Stomach (tissue), 4 donors: Measurements from ENCODE around the gene SMPD3.

ENCODE experiments used
- EP300 ChIP-seq: sonication (generic); formaldehyde crosslinking; IDR thresholded peaks from one replicate; pipeline ENCODE4 v1.6.1; 2017; ENCODE audit warnings: antibody characterized with exemption
- POLR2A ChIP-seq, 4 donors: fragments of 450-650 bp; IDR thresholded peaks; one replicate each; pipeline ENCODE4 v1.6.1; 2016; ENCODE audit warnings: antibody characterized with exemption in 4 of 4, control low read depth in 2 of 4, mild to moderate bottlenecking in 1 of 4, moderate library complexity in 1 of 4
- POLR2AphosphoS5 ChIP-seq, 3 donors: sonication (generic); formaldehyde crosslinking; IDR thresholded peaks; one replicate each; pipeline ENCODE4 v1.6.1; 2016; ENCODE audit warnings: antibody characterized with exemption in 3 of 3
- TF ChIP-seq, protein P1 (sequence below), 7 experiments: fragments of 450-650 bp in 4 of 7; fragments of 200-600 bp in 3 of 7; sonication (generic) in 3 of 7; IDR thresholded peaks; one replicate each; pipeline ENCODE4 v1.5.1; 2016 to 2019; ENCODE audit warnings: antibody characterized with exemption in 7 of 7, control low read depth in 2 of 7, mild to moderate bottlenecking in 1 of 7

- TF ChIP-seq POLR2A (IDR thresholded peaks at IDR 0.05) (no peak), POLR2AphosphoS5 (IDR thresholded peaks at IDR 0.05) (no peak), EP300 (no peak)
- TF ChIP-seq, protein P1, sequence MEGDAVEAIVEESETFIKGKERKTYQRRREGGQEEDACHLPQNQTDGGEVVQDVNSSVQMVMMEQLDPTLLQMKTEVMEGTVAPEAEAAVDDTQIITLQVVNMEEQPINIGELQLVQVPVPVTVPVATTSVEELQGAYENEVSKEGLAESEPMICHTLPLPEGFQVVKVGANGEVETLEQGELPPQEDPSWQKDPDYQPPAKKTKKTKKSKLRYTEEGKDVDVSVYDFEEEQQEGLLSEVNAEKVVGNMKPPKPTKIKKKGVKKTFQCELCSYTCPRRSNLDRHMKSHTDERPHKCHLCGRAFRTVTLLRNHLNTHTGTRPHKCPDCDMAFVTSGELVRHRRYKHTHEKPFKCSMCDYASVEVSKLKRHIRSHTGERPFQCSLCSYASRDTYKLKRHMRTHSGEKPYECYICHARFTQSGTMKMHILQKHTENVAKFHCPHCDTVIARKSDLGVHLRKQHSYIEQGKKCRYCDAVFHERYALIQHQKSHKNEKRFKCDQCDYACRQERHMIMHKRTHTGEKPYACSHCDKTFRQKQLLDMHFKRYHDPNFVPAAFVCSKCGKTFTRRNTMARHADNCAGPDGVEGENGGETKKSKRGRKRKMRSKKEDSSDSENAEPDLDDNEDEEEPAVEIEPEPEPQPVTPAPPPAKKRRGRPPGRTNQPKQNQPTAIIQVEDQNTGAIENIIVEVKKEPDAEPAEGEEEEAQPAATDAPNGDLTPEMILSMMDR (IDR thresholded peaks at IDR 0.05) = no peak
Observed at GRCh38 chr16:68492151-68492542, 43.8 kb upstream of the SMPD3 start.
